ENCODE results near the gene PAXX.

The PAXX gene

GRCh38 chr9:137002646-137003041, 10.4 kb downstream of the PAXX start:
- DNase-seq (ENCODE audit: low spot score): no peak

DNA sequence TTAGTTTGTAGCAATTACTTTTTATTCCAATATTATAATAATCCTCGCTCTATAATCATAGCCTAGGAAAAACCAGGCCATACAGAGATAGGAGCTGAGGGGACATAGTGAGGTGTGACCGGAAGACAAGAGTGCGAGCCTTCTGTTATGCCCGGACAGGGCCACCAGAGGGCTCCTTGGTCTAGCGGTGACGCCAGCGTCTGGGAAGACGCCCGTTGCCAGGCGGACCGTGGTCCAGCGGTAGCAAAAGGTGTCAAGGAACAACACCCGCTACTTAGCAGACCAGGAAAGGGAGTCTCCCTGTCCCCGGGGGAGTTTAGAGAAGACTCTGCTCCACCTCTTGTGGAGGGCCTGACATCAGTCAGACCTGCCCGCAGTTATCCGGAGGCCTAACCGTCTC, 12.1 kb downstream of the PAXX start:
- peak; percentile 15 for DNase-seq (ENCODE audit: low spot score)

DNA sequence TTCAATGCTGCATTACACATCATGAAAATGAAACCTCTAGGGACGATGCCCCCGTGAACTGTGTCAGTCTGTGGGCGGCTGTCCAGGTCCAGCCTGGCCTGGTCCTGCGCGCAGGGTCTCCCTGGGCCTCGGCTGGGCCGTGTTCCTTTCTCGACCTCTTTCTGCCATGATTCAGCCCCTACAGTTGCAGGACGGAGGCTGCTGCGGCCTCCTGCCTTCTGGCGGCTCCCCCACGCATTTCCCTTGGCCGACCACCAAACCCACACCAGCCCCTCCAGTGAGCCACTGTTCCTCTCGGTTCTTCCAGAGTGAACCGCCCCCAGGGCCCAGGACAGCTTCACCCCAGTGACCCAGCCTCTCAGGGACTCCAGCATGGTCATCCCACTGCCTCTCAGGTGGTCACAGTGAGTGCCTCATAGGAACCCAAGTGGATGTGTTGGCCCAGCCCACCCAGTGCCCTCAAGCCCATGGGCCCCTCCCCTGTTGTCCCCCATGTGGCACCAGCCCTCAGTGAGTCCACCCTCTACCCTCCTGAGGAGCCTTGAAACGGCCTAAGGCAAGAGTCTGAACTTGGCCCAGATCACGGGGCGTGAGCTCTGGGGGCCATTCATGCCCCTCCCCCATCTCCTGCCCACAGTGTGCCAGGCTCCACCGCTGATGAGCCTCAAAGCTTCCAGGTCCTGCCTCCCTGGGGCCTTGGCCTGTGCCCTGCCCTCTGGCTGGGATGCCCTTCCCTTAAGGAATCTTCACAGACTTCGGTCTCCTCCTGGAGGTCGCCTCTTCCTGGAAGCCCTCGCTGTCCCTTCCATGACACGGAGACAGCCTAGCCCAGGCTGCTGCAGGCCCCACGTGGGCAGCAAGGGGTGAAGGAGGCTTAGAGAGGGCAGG, 14.1 kb downstream of the PAXX start:
- no peak for DNase-seq (ENCODE audit: low spot score)

- no peak for DNase-seq (ENCODE audit: low spot score)
Observed at GRCh38 chr9:137007108-137007815, 15.0 kb downstream of the PAXX start.

- no peak for DNase-seq (ENCODE audit: low spot score)
Observed at GRCh38 chr9:137007816-137008270, 15.6 kb downstream of the PAXX start.

DNA sequence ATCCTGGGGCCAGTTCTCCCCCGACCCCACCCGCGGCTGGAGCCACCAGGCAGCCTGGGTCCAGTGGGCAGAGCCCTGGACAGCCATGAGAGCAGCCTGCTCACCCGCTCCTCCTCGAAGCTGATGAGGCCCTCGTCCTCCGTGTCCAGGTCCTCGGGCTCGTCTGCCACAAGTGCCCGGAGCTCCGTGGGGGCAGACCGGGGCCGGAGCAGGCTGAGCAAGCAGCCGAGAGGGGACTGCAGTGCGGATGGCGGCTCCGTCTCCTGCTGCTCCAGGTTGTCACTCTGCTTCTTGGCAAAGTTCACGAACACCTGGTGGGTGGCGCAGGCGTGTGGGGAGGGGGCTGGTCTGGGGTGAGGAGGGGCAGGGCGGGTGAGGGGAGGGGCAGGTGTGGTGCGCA, 16.1 kb downstream of the PAXX start:
- no peak for DNase-seq (ENCODE audit: low spot score)

- DNase-seq (ENCODE audit: low spot score): no peak
Observed at GRCh38 chr9:137009217-137009616, 17.0 kb downstream of the PAXX start.

DNA sequence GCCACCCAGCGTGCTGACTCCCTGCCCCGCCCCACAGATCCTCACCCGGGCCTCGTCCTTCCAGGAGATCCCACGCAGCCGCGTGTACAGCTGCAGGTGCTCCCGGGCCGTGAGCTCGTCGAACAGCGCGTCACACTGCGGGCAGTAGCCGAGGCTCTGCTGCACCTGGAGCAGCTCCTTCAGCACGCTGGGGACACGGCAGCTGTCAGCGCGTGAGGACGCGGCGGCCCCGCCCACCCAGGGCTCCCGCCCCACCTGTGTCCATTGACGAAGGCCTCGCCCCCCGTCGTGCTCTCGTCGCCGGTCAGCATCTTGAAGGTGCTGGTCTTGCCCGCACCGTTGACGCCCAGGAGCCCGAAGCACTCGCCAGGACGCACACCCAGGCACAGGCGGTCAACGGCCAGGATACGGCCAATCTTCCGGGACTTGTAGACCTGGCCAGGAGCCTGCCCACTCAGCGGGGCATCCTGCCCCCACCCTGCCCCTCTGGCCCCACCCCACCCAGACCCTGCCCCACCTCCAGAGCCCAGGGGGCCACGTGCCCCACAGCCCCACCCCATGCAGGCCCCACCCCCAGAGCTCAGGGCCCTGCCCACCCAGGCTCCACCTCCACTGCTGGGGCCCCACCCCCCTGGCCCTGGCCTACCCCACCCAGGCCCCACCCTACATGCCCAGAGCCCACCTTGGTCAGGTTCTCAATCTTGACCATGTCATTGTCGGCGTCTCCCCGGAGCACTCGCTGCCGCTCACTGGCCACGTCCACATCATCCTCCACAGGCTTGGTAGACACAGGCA, 17.9 kb downstream of the PAXX start:
- no peak for DNase-seq (ENCODE audit: low spot score)

DNA sequence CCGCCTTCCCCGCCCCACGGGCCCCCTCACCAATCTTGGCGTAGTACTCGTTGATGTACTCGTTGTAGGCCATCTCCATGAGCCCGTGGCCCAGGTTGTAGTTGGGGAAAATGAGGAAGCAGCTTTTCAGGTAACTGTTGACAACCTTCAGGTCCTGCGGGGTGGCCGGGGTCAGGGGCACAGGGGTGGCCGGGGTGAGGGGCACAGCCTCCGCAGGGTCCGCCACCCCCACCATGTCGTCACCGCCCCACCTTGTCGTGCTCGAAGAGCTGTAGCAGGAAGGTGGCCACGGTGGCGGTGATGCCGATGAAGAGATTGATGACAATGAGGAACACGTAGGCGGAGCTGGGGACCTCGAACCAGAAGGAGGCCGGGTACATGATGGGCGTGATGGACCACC, 18.9 kb downstream of the PAXX start:
- DNase-seq (ENCODE audit: low spot score): no peak

DNA sequence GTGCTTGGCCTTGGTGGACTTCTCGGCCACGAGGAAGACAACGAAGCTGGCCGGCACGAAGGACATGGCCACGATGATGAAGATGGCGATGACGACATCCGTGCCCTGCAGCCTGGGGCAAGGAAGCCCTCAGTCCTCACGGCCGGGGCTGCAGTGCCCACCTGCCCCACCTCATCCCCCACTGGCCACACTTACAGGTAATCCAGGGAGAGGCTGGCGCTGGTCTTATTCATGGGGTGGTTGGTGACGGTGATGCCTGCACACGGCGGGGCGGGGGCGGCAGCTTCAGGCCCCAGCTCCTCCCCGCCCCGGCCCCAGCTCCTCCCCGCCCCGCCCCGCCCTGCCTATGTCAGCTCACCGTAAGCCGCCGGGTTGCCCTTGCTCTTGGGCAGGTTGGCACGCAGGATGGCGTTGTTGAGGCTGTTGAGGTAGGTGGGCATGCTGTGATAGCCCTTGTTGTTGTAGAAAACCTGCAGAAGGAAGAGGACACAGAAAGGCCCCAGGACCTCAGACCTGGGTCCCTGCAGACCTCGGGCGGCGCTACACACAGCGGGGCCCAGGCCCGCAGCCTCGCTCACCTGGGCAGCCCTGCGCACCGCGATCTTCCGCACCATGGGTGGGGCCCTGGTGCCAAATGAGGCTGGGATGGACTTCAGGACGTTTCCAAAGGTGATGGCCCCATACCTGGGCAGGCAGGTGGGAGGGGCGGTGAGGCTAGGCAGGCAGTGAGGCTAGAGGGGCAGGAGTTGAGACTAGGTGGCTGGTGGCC, 19.9 kb downstream of the PAXX start:
- DNase-seq (ENCODE audit: low spot score): no peak

GRCh38 chr9:137012694-137013570, 20.7 kb downstream of the PAXX start:
- no peak for DNase-seq (ENCODE audit: low spot score)

DNA sequence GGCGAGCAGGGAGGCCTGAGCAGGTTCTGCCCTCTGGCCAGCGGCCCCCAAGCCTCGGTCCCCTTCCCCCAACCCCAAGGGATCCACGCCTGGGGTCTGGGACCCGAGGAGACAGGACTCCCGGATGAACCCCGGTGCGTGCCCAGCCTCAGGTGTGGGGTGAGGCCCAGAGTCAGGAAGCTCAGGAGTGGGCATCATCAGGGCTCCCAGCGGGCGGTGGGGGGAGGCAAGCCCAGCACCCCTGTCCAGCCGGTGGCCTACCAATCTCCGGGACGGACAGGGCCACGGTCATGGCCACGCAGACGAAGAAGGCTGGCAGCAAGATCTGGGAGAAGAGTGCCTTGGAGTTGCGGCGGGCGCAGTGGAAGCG, 21.3 kb downstream of the PAXX start:
- no peak for DNase-seq (ENCODE audit: low spot score)

- no peak for DNase-seq (ENCODE audit: low spot score)
Observed at GRCh38 chr9:137014166-137014565, 21.9 kb downstream of the PAXX start.

GRCh38 chr9:137014776-137015539, 22.7 kb downstream of the PAXX start:
- DNase-seq (ENCODE audit: low spot score): no peak

DNA sequence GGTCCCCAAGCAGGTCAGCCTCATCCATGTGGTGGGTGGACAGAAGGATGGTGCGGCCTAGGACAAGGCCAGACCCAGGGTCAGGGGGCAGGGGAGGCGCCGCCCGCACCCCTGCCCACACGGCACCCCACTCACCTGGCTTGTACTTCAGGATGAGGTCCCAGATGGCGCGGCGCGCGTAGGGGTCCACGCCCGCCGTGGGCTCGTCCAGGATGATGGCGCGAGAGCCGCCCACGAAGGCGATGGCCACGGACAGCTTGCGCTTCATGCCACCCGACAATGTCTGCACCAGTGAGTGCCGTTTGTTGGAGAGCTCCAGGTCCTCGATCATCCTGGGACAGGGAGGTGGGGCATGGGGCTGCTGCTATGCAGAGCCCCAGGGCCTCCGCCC, 23.3 kb downstream of the PAXX start:
- no peak for DNase-seq (ENCODE audit: low spot score)

DNA sequence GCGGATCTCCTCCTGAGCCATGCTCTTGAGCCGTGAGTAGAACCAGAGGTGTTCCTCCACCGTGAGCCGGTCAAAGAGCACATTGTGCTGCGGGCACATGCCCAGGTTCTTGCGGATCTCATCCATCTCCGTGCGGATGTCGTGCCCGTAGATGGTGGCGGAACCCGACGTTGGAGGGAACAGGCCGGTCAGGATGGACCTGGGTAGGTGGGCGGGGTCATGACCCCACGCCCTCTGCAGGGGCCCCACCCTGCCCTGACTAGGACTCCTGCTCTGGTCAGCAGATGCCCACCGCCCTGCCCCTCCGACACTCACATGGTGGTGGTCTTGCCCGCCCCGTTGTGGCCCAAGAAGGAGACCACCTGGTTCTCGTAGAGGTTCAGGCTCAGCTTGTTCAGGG, 23.8 kb downstream of the PAXX start:
- no peak for DNase-seq (ENCODE audit: low spot score)

DNA sequence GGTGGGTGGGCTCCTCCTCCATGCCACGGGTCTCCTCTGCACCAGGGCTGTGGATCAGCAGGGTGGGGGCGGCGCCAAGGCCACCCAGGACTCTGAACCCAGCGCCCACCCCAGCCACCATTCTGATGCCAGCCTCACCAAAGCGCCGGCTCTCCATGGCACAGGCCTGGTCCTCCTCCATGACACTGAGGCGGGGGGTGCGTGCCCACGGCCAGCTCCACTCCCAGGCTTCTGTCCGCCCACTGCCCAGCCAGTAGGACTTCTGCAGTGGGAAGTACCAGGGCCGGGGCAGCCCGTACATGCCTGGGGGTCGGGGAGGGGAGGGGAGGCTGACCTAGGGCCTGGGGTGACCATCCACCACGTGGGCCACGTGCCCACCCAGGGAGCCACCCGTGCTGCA, 24.2 kb downstream of the PAXX start:
- DNase-seq (ENCODE audit: low spot score): no peak

DNA sequence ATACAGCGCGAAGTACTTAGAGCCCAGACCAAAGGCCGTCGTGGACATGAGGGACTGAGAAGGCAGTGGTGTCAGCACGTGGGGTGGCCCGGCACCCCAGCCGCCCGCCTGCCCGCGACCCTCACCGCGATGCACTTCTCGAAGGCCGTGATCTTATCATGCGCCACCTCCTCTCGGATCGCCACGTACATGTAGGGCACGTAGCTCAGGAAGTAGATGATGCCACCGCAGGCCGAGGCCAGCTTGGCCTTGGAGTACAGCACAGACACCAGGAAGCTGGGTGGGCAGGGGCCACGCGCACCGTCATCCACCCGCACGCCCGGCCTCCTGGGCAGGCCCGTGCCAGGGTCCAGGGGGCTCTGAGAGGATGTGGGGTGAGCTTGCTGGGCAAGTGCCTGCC, 24.8 kb downstream of the PAXX start:
- no peak for DNase-seq (ENCODE audit: low spot score)

- DNase-seq (ENCODE audit: low spot score): no peak
Observed at GRCh38 chr9:137017791-137018497, 25.7 kb downstream of the PAXX start.

All from activated CD4-positive, alpha-beta T cell treated with anti-CD3 and anti-CD28 coated beads, Interleukin-2, Interleukin-4, amounts not matched to agents 100 ng/mL and 50 ng/mL, durations not matched to agents 16 hours and 8 hours (primary cell).